Natural killer cell (primary cell): ENCODE results near the gene TLR9. TPM values are rescaled to one million over a fixed set of nuclear protein-coding genes. Genes with fewer than 3 reads are reported as not detected.

Experiments used
- ATAC-seq, 3 donors: fragments of 150-1000 bp in 2 of 3; fragments of 200-7000 bp in 1 of 3; cut with Tn5 transposase; 1 replicate in 1 of 3; 2 replicates in 2 of 3; pipeline ENCODE4 v1.10.0; 2021; ENCODE audit warnings: mild to moderate bottlenecking in 2 of 3, moderate library complexity in 2 of 3
- DNase-seq, 2 donors: peaks; one replicate each; pipeline versions ENCODE4 v3.0.0 to v3.0.0-alpha.2; 2013 to 2021; ENCODE audit warnings: mixed read lengths in 1 of 2
- H3K27ac ChIP-seq: one replicate; pipeline ENCODE4 v1.5.1; 2013; ENCODE audit warnings: mild to moderate bottlenecking, low read length
- H3K27me3 ChIP-seq: one replicate; pipeline ENCODE4 v1.6.1; 2013; ENCODE audit warnings: low read length; ENCODE audit not compliant: control insufficient read depth, insufficient read depth
- H3K36me3 ChIP-seq: one replicate; pipeline ENCODE4 v1.6.1; 2013; ENCODE audit warnings: low read length; ENCODE audit not compliant: control insufficient read depth, insufficient read depth
- H3K4me1 ChIP-seq: one replicate; pipeline ENCODE4 v1.6.1; 2013; ENCODE audit warnings: low read length; ENCODE audit not compliant: control insufficient read depth, insufficient read depth
- H3K4me3 ChIP-seq: one replicate; pipeline ENCODE4 v1.5.1; 2013; ENCODE audit warnings: low read length
- H3K9me3 ChIP-seq: one replicate; pipeline ENCODE4 v1.6.1; 2013; ENCODE audit warnings: low read length; ENCODE audit not compliant: control insufficient read depth, insufficient read depth
- H3K27ac Mint-ChIP-seq, 2 donors: one replicate each; pipeline ENCODE4 v1.8.0; 2022; ENCODE audit warnings: mild to moderate bottlenecking in 2 of 2, mixed read lengths in 2 of 2, moderate library complexity in 1 of 2
- H3K27me3 Mint-ChIP-seq, 2 donors: one replicate each; pipeline ENCODE4 v1.8.0; 2022; ENCODE audit warnings: low read depth in 2 of 2, mixed read lengths in 2 of 2
- H3K36me3 Mint-ChIP-seq: one replicate; pipeline ENCODE4 v1.8.0; 2022; ENCODE audit warnings: mixed read lengths
- H3K4me1 Mint-ChIP-seq, 2 donors: one replicate each; pipeline ENCODE4 v1.8.0; 2022; ENCODE audit warnings: mixed read lengths in 2 of 2
- H3K4me3 Mint-ChIP-seq: one replicate; pipeline ENCODE4 v1.8.0; 2022; ENCODE audit warnings: mild to moderate bottlenecking, moderate library complexity, mixed read lengths
- H3K9me3 Mint-ChIP-seq, 2 donors: one replicate each; pipeline ENCODE4 v1.8.0; 2022; ENCODE audit warnings: mixed read lengths in 2 of 2
- CTCF ChIP-seq: fragments of 200-600 bp; IDR thresholded peaks from one replicate; pipeline ENCODE4 v1.8.0; 2022; ENCODE audit warnings: antibody characterized with exemption
- WGBS: methylation state at CpG from one replicate; pipeline ENCODE4 v1.1.7; 2013; ENCODE audit warnings: missing lambda C conversion rate; ENCODE audit not compliant: insufficient coverage; 5-methylcytosine and 5-hydroxymethylcytosine counted together
- intact Hi-C: fragments of 100-400 bp; cut with micrococcal nuclease; formaldehyde crosslinking; loops from one replicate; pipeline ENCODE4 v1.14.2; 2022
- total RNA-seq, 4 donors: library from RNA; stranded (reverse); fragments of 120-200 nt in 1 of 4; gene quantifications; one replicate each; pipeline versions ENCODE4 v1.2.3 to v1.2.4, GENCODE V29; 2013 to 2022

TLR9 gene
- total RNA-seq, 3 donors from 2014 or later (not counting 1 experiment from before 2014, with no cell fraction given) = 0.20 to 0.21 TPM; not detected in 1

- no peaks in the 10 kb centered on the region for H3K9me3 ChIP-seq
- Mint-ChIP-seq H3K4me3 (peak overlapping the region; percentile 82), H3K36me3 (peaks cover 17% of the 10 kb centered on the region), H3K4me1 (peaks cover 39 to 40% of the 10 kb centered on the region in 2 donors), H3K27me3 (no peaks in the 10 kb centered on the region), H3K27ac (peak overlapping the region; percentile 68 to 80), H3K9me3 (no peaks in the 10 kb centered on the region)
- intact Hi-C loops = no loop called here
- DNase-seq (peak in 1 of 2 donors; percentile 67), ATAC-seq (peak; percentile 15 to 41 (median 31))
- peaks cover 38% of the 10 kb centered on the region for H3K36me3 ChIP-seq
- H3K27me3 ChIP-seq = no peaks in the 10 kb centered on the region
- peaks cover 55% of the 10 kb centered on the region for H3K4me1 ChIP-seq
- no peak overlapping the region for H3K4me3 ChIP-seq
- 47% methylated on average over 13 of the region's 13 CpGs for WGBS
- H3K27ac ChIP-seq = peak overlapping the region; percentile 50
- no peak for TF ChIP-seq CTCF
These were observed 8.6 kb downstream of the TLR9 start for GRCh38 chr3:52216585-52217408.

- no peak overlapping the region for H3K4me3 ChIP-seq
- Mint-ChIP-seq H3K27ac (peak overlapping the region; percentile 10 to 52), H3K4me3 (no peak overlapping the region), H3K4me1 (peaks cover 36 to 40% of the 10 kb centered on the region in 2 donors), H3K27me3 (no peaks in the 10 kb centered on the region), H3K9me3 (no peaks in the 10 kb centered on the region), H3K36me3 (peaks cover 17% of the 10 kb centered on the region)
- no peaks in the 10 kb centered on the region for H3K9me3 ChIP-seq
- no peak for TF ChIP-seq CTCF
- no peak for DNase-seq
- WGBS = 97% methylated on average over 7 of the region's 7 CpGs
- peaks cover 52% of the 10 kb centered on the region for H3K36me3 ChIP-seq
- H3K27me3 ChIP-seq = no peaks in the 10 kb centered on the region
- no peak for ATAC-seq
- peaks cover 41% of the 10 kb centered on the region for H3K4me1 ChIP-seq
- intact Hi-C loops = no loop called here
- no peak overlapping the region for H3K27ac ChIP-seq
These were observed 10.1 kb downstream of the TLR9 start for GRCh38 chr3:52215351-52215750.

GRCh38 chr3:52213901-52214300 is 11.5 kb downstream of the TLR9 start:
- ATAC-seq = no peak
- no peak for TF ChIP-seq CTCF
- H3K4me1 ChIP-seq = peaks cover 27% of the 10 kb centered on the region
- H3K27ac ChIP-seq = no peak overlapping the region
- H3K9me3 ChIP-seq = no peaks in the 10 kb centered on the region
- peaks cover 65% of the 10 kb centered on the region for H3K36me3 ChIP-seq
- DNase-seq = no peak
- Mint-ChIP-seq H3K4me3 (no peak overlapping the region), H3K36me3 (peaks cover 17% of the 10 kb centered on the region), H3K27me3 (no peaks in the 10 kb centered on the region), H3K9me3 (no peaks in the 10 kb centered on the region), H3K27ac (peak overlapping the region in 1 of 2 donors; percentile 19), H3K4me1 (peaks cover 25% of the 10 kb centered on the region in 2 donors)
- intact Hi-C loops = no loop called here
- H3K27me3 ChIP-seq = no peaks in the 10 kb centered on the region
- no peak overlapping the region for H3K4me3 ChIP-seq

GRCh38 chr3:52213005-52213404 is 12.4 kb downstream of the TLR9 start:
- no peak overlapping the region for H3K4me3 Mint-ChIP-seq
- H3K4me1 ChIP-seq = peaks cover 18% of the 10 kb centered on the region

More at GRCh38 chr3:52213005-52213404, 12.4 kb downstream of the TLR9 start:
- ATAC-seq = no peak
- H3K27ac Mint-ChIP-seq = no peak overlapping the region
- H3K36me3 Mint-ChIP-seq = peaks cover 17% of the 10 kb centered on the region
- peaks cover 16% of the 10 kb centered on the region in 2 donors for H3K4me1 Mint-ChIP-seq
- TF ChIP-seq CTCF = no peak
- H3K27ac ChIP-seq = no peak overlapping the region
- no peaks in the 10 kb centered on the region for H3K9me3 ChIP-seq
- DNase-seq = no peak
- no peaks in the 10 kb centered on the region for H3K27me3 Mint-ChIP-seq
- WGBS = 91% methylated on average over 8 of the region's 8 CpGs
- no peak overlapping the region for H3K4me3 ChIP-seq
- no peaks in the 10 kb centered on the region for H3K9me3 Mint-ChIP-seq
- intact Hi-C loops = no loop called here
- peaks cover 74% of the 10 kb centered on the region for H3K36me3 ChIP-seq
- H3K27me3 ChIP-seq = no peaks in the 10 kb centered on the region
